ENCODE data around the gene AGRP.

Gene AGRP

DNA sequence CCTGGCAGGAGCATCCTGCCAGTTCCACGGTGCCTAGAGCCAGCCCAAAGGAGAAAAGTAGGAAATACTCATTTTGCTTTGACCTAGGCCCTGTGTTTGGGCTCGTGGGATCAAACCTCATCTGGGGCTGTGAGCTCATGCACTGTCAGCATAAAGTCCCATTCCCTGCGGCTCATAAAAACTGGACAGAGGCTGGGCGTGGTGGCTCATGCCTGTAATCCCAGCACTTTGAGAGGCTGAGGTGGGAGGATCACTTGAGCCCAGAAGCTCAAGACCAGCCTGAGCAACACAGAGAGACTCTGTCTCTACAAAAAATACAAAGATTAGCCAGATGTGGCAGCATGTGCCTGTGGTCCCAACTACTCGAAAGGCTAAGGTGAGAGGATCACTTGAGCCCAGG, 20.3 kb downstream of the AGRP start:
- DNase-seq = no peak

DNA sequence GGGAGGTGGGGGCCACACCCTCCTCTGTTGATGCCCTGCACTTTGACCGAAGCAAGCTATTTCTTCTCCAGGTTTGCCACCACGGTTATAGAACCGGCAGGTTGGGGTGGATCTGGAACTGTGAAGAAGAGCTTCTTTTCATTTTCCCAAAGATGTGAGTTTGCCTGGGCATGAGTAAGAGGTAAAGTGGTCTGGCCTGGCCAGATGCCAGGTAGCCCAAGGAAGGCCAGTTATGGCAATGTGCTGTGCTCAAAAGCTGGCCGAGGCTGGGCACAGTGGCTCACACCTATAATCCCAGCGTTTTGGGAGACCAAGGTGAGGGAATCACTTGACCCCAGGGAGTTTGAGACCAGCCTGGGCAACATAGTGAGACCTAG, 21.1 kb downstream of the AGRP start:
- DNase-seq = no peak

GRCh38 chr16:67461600-67462278, 21.6 kb downstream of the AGRP start:
- DNase-seq = no peak

DNA sequence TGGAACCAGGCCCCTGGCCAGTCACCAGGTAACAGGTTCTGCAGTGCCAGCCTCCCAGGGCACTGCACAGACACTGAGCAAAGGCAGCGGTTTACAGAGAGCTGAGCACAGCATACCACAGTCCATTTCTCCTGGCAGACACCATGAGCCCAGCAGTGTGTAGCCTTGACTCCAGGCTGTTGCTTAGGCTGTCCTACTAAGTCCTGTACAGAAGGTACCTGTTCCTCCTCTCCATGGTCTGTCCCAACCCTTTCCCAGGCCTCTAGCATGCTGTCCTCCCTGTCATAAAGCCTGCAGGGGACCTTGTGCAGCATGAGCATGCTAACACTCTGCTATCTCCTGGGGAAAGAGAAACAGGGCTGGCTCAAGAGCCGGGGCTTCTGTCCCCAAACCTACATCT, 22.4 kb downstream of the AGRP start:
- no peak for DNase-seq

- no peak for DNase-seq
Measured at GRCh38 chr16:67460168-67460567, 23.2 kb downstream of the AGRP start.

DNA sequence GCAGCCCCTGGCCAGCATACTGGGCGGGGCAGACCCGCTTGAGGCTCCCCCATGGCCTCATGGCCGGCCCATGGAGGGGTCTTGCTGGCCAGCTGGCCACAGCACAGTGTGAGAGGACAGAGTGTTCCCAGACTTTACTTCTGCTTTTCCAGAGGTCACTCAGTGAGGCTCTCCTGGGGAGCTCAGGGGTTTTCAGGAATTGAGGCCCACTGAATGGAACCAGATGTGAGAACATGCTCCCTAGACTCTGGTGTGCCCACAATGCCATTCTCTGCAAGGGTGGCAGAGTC, 23.5 kb downstream of the AGRP start:
- DNase-seq = no peak

- no peak for DNase-seq
Measured at GRCh38 chr16:67459066-67459860, 24.1 kb downstream of the AGRP start.

GRCh38 chr16:67458121-67458641, 25.2 kb downstream of the AGRP start:
- DNase-seq = no peak

GRCh38 chr16:67457611-67458010, 25.7 kb downstream of the AGRP start:
- no peak for DNase-seq

- DNase-seq = no peak
Measured at GRCh38 chr16:67456391-67457081, 26.8 kb downstream of the AGRP start.

DNA sequence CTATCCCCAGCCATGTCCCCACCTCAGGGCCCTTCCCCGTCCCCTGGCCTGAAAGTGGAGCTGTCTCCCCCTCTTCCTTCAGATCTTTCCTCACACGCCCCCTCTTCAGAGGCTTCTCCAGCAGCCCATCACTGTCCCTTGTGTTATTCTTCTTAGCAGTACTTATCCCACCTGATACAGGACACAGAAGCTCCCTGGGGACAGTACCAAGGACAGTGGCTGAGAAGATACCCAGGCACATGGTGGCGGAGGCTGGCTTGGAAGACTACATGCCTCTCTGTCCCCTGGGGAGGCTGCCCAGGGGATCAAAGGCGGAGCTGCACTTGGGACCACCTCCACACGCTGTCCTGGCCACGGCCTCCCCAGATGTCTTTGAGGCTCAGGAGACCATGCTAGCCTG, 28.5 kb downstream of the AGRP start:
- DNase-seq = no peak

- no peak for DNase-seq
Measured at GRCh38 chr16:67454104-67454503, 29.2 kb downstream of the AGRP start.

DNA sequence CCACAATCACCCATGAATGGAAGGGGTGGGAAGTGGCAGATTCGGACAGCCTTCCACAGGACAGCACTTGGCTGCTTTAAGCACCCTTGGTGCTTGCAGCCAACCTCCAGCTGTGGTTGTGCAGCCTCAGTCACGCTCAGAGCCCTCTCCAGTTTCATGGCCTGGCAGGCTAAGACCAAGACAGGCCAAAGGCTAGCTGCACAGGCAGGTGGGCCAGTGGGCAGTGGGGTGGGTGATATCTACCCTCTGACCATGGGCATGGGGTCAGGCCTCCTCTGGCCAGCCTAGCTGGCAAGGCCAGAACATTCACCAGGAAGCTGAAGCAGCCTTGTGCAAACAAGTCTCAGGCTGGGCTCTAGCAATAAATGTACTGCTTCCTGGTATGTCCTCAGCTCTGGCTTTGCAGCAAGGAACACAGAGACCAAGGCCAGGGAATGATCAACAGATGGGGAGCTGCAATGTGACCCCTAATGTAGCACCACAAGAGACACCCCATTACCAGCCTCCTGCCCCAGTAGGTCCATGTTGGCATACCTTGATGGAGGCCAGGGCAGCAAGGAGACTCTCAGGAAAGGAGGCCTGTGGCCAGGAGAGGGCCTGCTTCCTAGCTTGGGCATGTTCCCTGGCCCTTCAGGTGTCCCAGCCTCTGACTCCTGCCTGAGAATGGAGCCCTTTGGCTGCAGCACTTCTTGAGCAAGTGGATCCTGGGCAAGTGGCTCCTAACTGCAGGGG, 31.5 kb downstream of the AGRP start:
- no peak for DNase-seq

GRCh38 chr16:67451061-67451703, 32.2 kb downstream of the AGRP start:
- no peak for DNase-seq

- no peak for DNase-seq
Measured at GRCh38 chr16:67449739-67450138, 33.6 kb downstream of the AGRP start.

GRCh38 chr16:67449336-67449735, 34.0 kb downstream of the AGRP start:
- DNase-seq = no peak

DNA sequence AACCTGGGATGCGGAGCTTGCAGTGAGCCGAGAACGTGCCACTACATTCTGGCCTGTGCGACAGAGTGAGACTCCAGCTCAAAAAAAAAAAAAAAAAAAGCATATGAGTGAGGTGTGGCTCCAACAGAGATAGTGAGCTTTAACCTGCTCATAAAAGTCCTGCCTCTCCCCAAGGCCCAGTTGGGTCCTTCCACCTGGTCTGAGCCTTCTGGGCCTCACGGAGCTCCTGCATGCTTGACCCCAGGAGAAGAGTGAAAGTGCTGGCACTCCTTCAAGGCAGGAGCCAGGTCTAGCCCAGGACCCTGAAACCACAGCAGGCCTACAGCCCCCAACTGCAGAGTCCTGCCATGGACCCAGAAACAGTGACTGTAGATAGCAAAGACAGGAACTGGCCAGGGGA, 34.8 kb downstream of the AGRP start:
- no peak for DNase-seq

GRCh38 chr16:67447508-67448076, 35.8 kb downstream of the AGRP start:
- peak; percentile 78 to 80 for DNase-seq

- no peak for DNase-seq
Measured at GRCh38 chr16:67446968-67447507, 36.3 kb downstream of the AGRP start.

- no peak for DNase-seq
Measured at GRCh38 chr16:67445913-67446907, 37.1 kb downstream of the AGRP start.

DNA sequence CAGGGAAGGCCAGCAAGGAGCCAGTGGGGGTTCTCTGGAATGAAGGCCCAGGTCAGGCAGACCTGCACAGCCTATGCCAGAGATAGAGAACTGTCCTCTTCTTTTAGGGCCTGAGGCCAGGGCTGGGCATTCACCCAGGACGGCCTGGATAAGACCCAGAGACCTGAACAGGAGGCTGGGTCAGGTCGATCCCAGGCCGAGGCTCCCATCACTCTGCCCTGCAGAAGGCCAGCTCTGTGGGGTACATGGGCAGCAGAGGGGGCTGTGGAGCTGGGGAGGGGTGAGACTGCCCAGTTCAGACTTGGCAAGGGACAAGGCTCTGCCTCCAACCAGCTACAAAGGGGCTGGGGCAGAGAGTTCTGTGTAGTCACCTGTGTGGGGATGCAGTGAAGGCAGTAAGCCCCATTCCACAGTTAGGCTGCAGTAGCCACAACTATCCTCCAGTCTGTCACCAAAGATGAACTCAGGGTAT, 37.9 kb downstream of the AGRP start:
- no peak for DNase-seq
